ENCODE measurements around the gene PGR.

The PGR gene

DNA sequence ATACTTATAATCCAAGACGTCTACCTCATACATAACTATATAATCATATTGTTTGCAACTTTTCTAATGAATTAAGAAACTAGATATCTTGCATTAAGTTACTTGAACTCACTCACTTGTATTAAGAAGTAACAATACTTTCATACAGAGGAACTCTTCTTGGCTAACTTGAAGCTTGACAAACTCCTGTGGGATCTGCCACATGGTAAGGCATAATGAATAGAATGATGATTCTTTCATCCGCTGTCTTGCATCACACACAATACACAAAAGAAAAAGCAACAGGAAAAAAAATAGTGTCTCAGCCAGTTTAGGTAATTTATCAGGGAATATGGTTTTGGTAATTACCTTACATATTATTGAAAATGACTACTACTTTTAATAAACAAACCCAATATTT lies 79.8 kb downstream of the PGR start:
- TF ChIP-seq CTCF (IDR thresholded peaks at IDR 0.05) = no peak
- no peaks in the 10 kb centered on the region for H3K27me3 ChIP-seq

DNA sequence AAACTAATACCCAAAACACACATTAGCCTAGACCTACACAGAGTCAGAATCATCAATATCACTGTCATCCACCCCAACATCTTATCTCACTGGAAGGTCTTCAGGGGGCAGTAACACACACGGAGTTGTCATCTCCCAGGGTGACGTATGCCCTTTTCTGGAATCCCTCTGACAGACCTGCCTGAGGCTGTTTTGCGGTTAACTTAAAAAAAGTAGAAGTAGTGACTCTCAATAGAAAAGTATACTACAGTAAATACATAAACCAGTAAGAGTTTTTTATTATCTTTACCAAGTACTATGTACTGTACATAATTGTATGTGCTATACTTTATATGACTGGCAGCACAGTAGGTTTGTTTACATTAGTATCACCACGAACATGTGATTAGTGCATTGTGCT lies 80.5 kb downstream of the PGR start:
- Histone ChIP-seq H3K4me3 (ENCODE audit: low read depth in 1 of 2, low read length in 1 of 2) (no peak overlapping the region), H3K36me3 (no peaks in the 10 kb centered on the region), H3K27ac (no peak overlapping the region), H3K4me1 (ENCODE audit: control insufficient read depth in 1 of 2, insufficient read depth in 1 of 2, low read depth in 1 of 2, low read length in 1 of 2) (no peaks in the 10 kb centered on the region), H3K27me3 (no peaks in the 10 kb centered on the region), H3K9me3 (no peaks in the 10 kb centered on the region)
- no peak for TF ChIP-seq CTCF (IDR thresholded peaks at IDR 0.05)

More for the DNA sequence above, 79.8 kb downstream of the PGR start:
- Histone ChIP-seq H3K9me3 (no peaks in the 10 kb centered on the region), H3K4me3 (ENCODE audit: low read depth in 1 of 2, low read length in 1 of 2) (no peak overlapping the region), H3K36me3 (no peaks in the 10 kb centered on the region), H3K27ac (no peak overlapping the region), H3K4me1 (ENCODE audit: control insufficient read depth in 1 of 2, insufficient read depth in 1 of 2, low read depth in 1 of 2, low read length in 1 of 2) (no peaks in the 10 kb centered on the region)

DNA sequence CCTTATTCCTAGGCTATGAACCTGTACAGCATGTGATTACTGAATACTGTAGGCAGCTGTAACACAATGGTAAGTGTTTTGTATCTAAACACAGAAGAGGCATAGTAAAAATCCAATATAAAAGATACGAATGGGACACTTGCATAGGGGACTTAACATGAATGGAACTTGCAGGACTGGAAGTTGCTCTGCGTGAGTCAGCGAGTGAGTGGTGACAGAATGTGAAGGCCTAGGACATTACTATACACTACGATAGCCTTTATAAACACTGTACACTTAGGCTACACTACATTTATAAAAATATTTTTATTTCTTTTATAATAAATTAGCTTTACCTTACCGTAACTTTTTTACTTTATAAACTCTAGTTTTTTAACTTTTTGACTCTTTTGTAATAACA lies 81.1 kb downstream of the PGR start:
- no peaks in the 10 kb centered on the region for H3K4me1 ChIP-seq (ENCODE audit: control insufficient read depth in 1 of 2, insufficient read depth in 1 of 2, low read depth in 1 of 2, low read length in 1 of 2)
- H3K27ac ChIP-seq = no peak overlapping the region
- no peak overlapping the region for H3K4me3 ChIP-seq (ENCODE audit: low read depth in 1 of 2, low read length in 1 of 2)
- no peaks in the 10 kb centered on the region for H3K9me3 ChIP-seq
- H3K27me3 ChIP-seq = no peaks in the 10 kb centered on the region
- no peaks in the 10 kb centered on the region for H3K36me3 ChIP-seq
- no peak for TF ChIP-seq CTCF (IDR thresholded peaks at IDR 0.05)

- no peak for TF ChIP-seq CTCF (IDR thresholded peaks at IDR 0.05)
These were observed 82.7 kb downstream of the PGR start for GRCh38 chr11:101046947-101047346.

GRCh38 chr11:101045415-101045814 lies 84.2 kb downstream of the PGR start:
- Histone ChIP-seq H3K4me3 (ENCODE audit: low read depth in 1 of 2, low read length in 1 of 2) (no peak overlapping the region), H3K36me3 (no peaks in the 10 kb centered on the region), H3K4me1 (ENCODE audit: control insufficient read depth in 1 of 2, insufficient read depth in 1 of 2, low read depth in 1 of 2, low read length in 1 of 2) (no peaks in the 10 kb centered on the region), H3K27ac (no peak overlapping the region), H3K9me3 (no peaks in the 10 kb centered on the region), H3K27me3 (no peaks in the 10 kb centered on the region)
- TF ChIP-seq CTCF (IDR thresholded peaks at IDR 0.05) = no peak

More at GRCh38 chr11:101046947-101047346, 82.7 kb downstream of the PGR start:
- no peak overlapping the region for H3K27ac ChIP-seq
- no peak overlapping the region for H3K4me3 ChIP-seq (ENCODE audit: low read depth in 1 of 2, low read length in 1 of 2)
- no peaks in the 10 kb centered on the region for H3K9me3 ChIP-seq
- no peaks in the 10 kb centered on the region for H3K27me3 ChIP-seq
- no peaks in the 10 kb centered on the region for H3K4me1 ChIP-seq (ENCODE audit: control insufficient read depth in 1 of 2, insufficient read depth in 1 of 2, low read depth in 1 of 2, low read length in 1 of 2)
- no peaks in the 10 kb centered on the region for H3K36me3 ChIP-seq

GRCh38 chr11:101043940-101044339 lies 85.7 kb downstream of the PGR start:
- H3K9me3 ChIP-seq = no peaks in the 10 kb centered on the region
- no peak for TF ChIP-seq CTCF (IDR thresholded peaks at IDR 0.05)
- H3K4me1 ChIP-seq (ENCODE audit: control insufficient read depth in 1 of 2, insufficient read depth in 1 of 2, low read depth in 1 of 2, low read length in 1 of 2) = no peaks in the 10 kb centered on the region
- no peak overlapping the region for H3K27ac ChIP-seq
- H3K36me3 ChIP-seq = no peaks in the 10 kb centered on the region
- no peaks in the 10 kb centered on the region for H3K27me3 ChIP-seq
- no peak overlapping the region for H3K4me3 ChIP-seq (ENCODE audit: low read depth in 1 of 2, low read length in 1 of 2)
